Panc1 (cell line): ENCODE results near the gene TARM1.

Source experiments
- CTCF ChIP-seq: fragments of 450-650 bp; IDR thresholded peaks from 2 replicates; pipeline ENCODE4 v1.5.1; 2017; ENCODE audit warnings: mild to moderate bottlenecking
- POLR2AphosphoS5 ChIP-seq: IDR thresholded peaks from 2 replicates; pipeline ENCODE4 v1.6.1; 2012; ENCODE audit warnings: mild to moderate bottlenecking, low read depth, low read length, moderate library complexity
- REST ChIP-seq, 2 experiments: IDR thresholded peaks; 2 replicates each; pipeline ENCODE4 v1.6.1; 2011 to 2012; ENCODE audit warnings: low read depth in 2 of 2, control low read depth in 1 of 2, low read length in 1 of 2, mild to moderate bottlenecking in 1 of 2, moderate library complexity in 1 of 2; ENCODE audit not compliant: insufficient read depth in 1 of 2
- SIN3A ChIP-seq: IDR thresholded peaks from 2 replicates; pipeline ENCODE4 v1.6.1; 2012; ENCODE audit warnings: low read depth, mild to moderate bottlenecking, low read length, moderate library complexity, borderline replicate concordance; ENCODE audit not compliant: insufficient read depth
- TCF7L2 ChIP-seq: IDR thresholded peaks from 2 replicates; pipeline ENCODE4 v1.6.1; 2011; ENCODE audit warnings: mild to moderate bottlenecking, low read depth, low read length, inconsistent platforms

- TF ChIP-seq CTCF (no peak), POLR2AphosphoS5 (no peak), TCF7L2 (no peak), REST (IDR thresholded peaks at IDR 0.05; ENCODE audit: insufficient read depth in 1 of 2, low read depth in 2 of 2, low read length in 1 of 2) (no peak), SIN3A (no peak)
Measured at GRCh38 chr19:54129617-54129996, 48.4 kb upstream of the TARM1 start.
